Neural progenitor cell (in vitro differentiated cells): ENCODE data around the gene DRAP1. TPM values are rescaled to one million over a fixed set of nuclear protein-coding genes. Genes with fewer than 3 reads are reported as not detected.
A peak's percentile ranks its signal among the peaks of the same experiment; 100 is the strongest.

ENCODE experiments used
- DNase-seq: peaks from one replicate; pipeline ENCODE4 v3.0.0-alpha.2; 2016; ENCODE audit warnings: low spot score
- H2AFZ ChIP-seq: fragments of 200-600 bp; sonication (generic); replicated peaks from 2 replicates; pipeline ENCODE4 v1.6.1; 2016; ENCODE audit warnings: antibody characterized with exemption
- H3F3A ChIP-seq: fragments of 200-600 bp; sonication (generic); 2 replicates; pipeline ENCODE4 v1.6.1; 2016; ENCODE audit warnings: antibody characterized with exemption, low read depth
- H3K27ac ChIP-seq: fragments of 200-600 bp; sonication (generic); 2 replicates; pipeline ENCODE4 v1.5.1; 2016; ENCODE audit warnings: mild to moderate bottlenecking
- H3K27me3 ChIP-seq: fragments of 200-600 bp; sonication (generic); 2 replicates; pipeline ENCODE4 v1.6.1; 2016; ENCODE audit warnings: mild to moderate bottlenecking, moderate library complexity
- H3K36me3 ChIP-seq: fragments of 200-600 bp; sonication (generic); 2 replicates; pipeline ENCODE4 v1.5.1; 2016
- H3K4me1 ChIP-seq: fragments of 200-600 bp; sonication (generic); 2 replicates; pipeline ENCODE4 v1.6.1; 2016; ENCODE audit warnings: mixed run types
- H3K4me2 ChIP-seq: fragments of 200-600 bp; sonication (generic); 2 replicates; pipeline ENCODE4 v1.6.1; 2016
- H3K4me3 ChIP-seq: fragments of 200-600 bp; sonication (generic); 2 replicates; pipeline ENCODE4 v1.5.1; 2016
- H3K79me2 ChIP-seq: fragments of 200-600 bp; sonication (generic); 2 replicates; pipeline ENCODE4 v1.6.1; 2016; ENCODE audit warnings: low read depth
- H3K9ac ChIP-seq: fragments of 200-600 bp; sonication (generic); 2 replicates; pipeline ENCODE4 v1.6.1; 2016
- H3K9me3 ChIP-seq: fragments of 200-600 bp; sonication (generic); 2 replicates; pipeline ENCODE4 v1.5.1; 2016; ENCODE audit warnings: low read depth
- H4K20me1 ChIP-seq: fragments of 200-600 bp; sonication (generic); 2 replicates; pipeline ENCODE4 v1.6.1; 2016; ENCODE audit warnings: low read depth
- H3K27ac Mint-ChIP-seq: 3 replicates; pipeline ENCODE4 v1.8.0; 2021; ENCODE audit warnings: mixed read lengths
- H3K27me3 Mint-ChIP-seq: 2 replicates; pipeline ENCODE4 v1.8.0; 2022; ENCODE audit warnings: low read depth, mild to moderate bottlenecking, inconsistent platforms, moderate library complexity, mixed read lengths; ENCODE audit not compliant: insufficient read depth
- H3K36me3 Mint-ChIP-seq: 3 replicates; pipeline ENCODE4 v1.8.0; 2021; ENCODE audit warnings: mixed read lengths
- H3K4me1 Mint-ChIP-seq: 3 replicates; pipeline ENCODE4 v1.8.0; 2021; ENCODE audit warnings: mixed read lengths
- H3K4me3 Mint-ChIP-seq: 3 replicates; pipeline ENCODE4 v1.8.0; 2021; ENCODE audit warnings: mild to moderate bottlenecking, moderate library complexity, mixed read lengths
- H3K9me3 Mint-ChIP-seq: 3 replicates; pipeline ENCODE4 v1.8.0; 2020; ENCODE audit warnings: mixed read lengths
- EZH2 ChIP-seq: fragments of 200-600 bp; sonication (generic); IDR thresholded peaks from 2 replicates; pipeline ENCODE4 v1.6.1; 2017; ENCODE audit warnings: antibody characterized with exemption, mild to moderate bottlenecking, moderate library complexity
- EZH2phosphoT487 ChIP-seq: fragments of 200-600 bp; sonication (generic); IDR thresholded peaks from 2 replicates; pipeline ENCODE4 v1.6.1; 2017; ENCODE audit warnings: antibody characterized with exemption
- total RNA-seq: library from RNA; depleted of rRNA; stranded (reverse); fragments of >200 nt; gene quantifications from 2 replicates; pipeline ENCODE4 v1.2.3, GENCODE V29; 2015; ENCODE audit warnings: low replicate concordance
- TF ChIP-seq, protein P1 (sequence below): fragments of 200-600 bp; sonication (generic); IDR thresholded peaks from 2 replicates; pipeline ENCODE4 v1.5.1; 2017; ENCODE audit warnings: antibody characterized with exemption, mild to moderate bottlenecking

Gene DRAP1
- total RNA-seq, 1 donor from 2014 or later, result 51.0 TPM

DNA sequence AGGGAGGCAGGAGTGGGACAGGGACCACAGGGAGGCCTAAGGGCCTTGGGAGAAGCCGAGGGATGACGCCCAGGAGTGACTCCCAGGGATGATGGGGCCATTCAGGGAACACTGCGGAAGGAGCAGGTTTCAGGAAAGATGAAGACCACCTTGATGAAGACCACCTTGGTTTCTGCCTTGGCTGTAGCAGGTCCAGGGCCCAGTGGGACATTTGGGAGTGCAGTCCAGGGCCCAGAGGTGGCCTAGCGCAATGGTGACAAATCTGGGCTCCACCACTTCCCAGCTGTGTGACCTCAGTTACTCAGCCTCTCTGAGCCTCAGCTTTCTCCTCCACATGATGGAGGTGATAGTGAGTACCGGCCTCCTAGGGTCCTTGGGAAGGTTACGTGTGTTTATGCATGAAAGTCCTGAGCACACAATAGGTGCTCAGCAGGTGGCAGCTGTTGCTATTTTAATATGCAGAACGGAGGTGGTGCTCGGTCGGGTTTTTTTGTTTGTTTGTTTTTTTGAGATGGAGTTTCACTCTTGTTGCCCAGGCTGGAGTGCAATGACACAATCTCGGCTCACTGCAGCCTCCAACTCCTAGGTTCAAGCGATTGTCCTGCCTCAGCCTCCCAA lies 26.8 kb downstream of the DRAP1 start:
- Histone ChIP-seq H3K27ac (peak overlapping the region; percentile 26), H3K9me3 (no peaks in the 10 kb centered on the region), H3K36me3 (no peaks in the 10 kb centered on the region), H3K4me2 (peak overlapping the region; percentile 74), H3K4me1 (peaks cover 15% of the 10 kb centered on the region), H2AFZ (peak overlapping the region; percentile 53), H3K4me3 (peak overlapping the region; percentile 31), H3K9ac (no peak overlapping the region), H3K79me2 (no peaks in the 10 kb centered on the region), H3F3A (peaks cover 8% of the 10 kb centered on the region), H3K27me3 (no peaks in the 10 kb centered on the region), H4K20me1 (no peaks in the 10 kb centered on the region)
- no peak for DNase-seq
- H3K27ac Mint-ChIP-seq, result peak overlapping the region; percentile 96
- TF ChIP-seq EZH2phosphoT487, result no peak
- TF ChIP-seq, protein P1, sequence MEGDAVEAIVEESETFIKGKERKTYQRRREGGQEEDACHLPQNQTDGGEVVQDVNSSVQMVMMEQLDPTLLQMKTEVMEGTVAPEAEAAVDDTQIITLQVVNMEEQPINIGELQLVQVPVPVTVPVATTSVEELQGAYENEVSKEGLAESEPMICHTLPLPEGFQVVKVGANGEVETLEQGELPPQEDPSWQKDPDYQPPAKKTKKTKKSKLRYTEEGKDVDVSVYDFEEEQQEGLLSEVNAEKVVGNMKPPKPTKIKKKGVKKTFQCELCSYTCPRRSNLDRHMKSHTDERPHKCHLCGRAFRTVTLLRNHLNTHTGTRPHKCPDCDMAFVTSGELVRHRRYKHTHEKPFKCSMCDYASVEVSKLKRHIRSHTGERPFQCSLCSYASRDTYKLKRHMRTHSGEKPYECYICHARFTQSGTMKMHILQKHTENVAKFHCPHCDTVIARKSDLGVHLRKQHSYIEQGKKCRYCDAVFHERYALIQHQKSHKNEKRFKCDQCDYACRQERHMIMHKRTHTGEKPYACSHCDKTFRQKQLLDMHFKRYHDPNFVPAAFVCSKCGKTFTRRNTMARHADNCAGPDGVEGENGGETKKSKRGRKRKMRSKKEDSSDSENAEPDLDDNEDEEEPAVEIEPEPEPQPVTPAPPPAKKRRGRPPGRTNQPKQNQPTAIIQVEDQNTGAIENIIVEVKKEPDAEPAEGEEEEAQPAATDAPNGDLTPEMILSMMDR, result no peak
- TF ChIP-seq EZH2, result no peak
- peaks cover 42% of the 10 kb centered on the region for H3K4me1 Mint-ChIP-seq
- no peaks in the 10 kb centered on the region for H3K36me3 Mint-ChIP-seq
- H3K27me3 Mint-ChIP-seq, result peaks cover 12% of the 10 kb centered on the region
- H3K4me3 Mint-ChIP-seq, result peak overlapping the region; percentile 81
- H3K9me3 Mint-ChIP-seq, result no peaks in the 10 kb centered on the region

DNA sequence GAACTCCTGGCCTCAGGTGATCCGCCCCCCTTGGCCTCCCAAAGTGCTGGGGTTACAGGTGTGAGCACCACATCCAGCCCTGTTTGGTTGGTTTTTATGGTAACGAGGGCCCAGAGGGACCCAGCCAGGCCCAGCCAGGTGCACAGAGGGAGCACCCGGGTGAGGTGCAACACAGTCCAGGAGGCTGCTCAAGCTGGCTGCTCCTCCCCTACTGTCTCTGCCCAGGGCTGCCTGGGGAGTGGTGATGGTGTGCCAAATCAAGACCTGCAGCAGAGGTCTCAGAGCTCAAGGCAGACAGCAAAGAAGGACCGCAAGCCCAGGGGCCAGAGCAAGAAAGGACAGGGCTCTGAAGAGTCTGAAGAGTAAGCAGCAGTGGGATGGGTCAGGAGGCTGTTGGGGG lies 27.4 kb downstream of the DRAP1 start:
- Histone ChIP-seq H3K79me2 (no peaks in the 10 kb centered on the region), H3K9ac (no peak overlapping the region), H3K4me3 (no peak overlapping the region), H3K27ac (no peak overlapping the region), H3F3A (peaks cover 8% of the 10 kb centered on the region), H4K20me1 (no peaks in the 10 kb centered on the region), H3K27me3 (no peaks in the 10 kb centered on the region), H3K36me3 (no peaks in the 10 kb centered on the region), H3K4me1 (peaks cover 15% of the 10 kb centered on the region), H3K4me2 (no peak overlapping the region), H2AFZ (no peak overlapping the region), H3K9me3 (no peaks in the 10 kb centered on the region)
- Mint-ChIP-seq H3K27me3 (peaks cover 8% of the 10 kb centered on the region), H3K27ac (no peak overlapping the region), H3K4me3 (no peak overlapping the region), H3K9me3 (no peaks in the 10 kb centered on the region), H3K36me3 (no peaks in the 10 kb centered on the region), H3K4me1 (peaks cover 39% of the 10 kb centered on the region)
- no peak for DNase-seq
- TF ChIP-seq EZH2 (no peak), EZH2phosphoT487 (no peak)
- TF ChIP-seq, protein P1, result no peak

DNA sequence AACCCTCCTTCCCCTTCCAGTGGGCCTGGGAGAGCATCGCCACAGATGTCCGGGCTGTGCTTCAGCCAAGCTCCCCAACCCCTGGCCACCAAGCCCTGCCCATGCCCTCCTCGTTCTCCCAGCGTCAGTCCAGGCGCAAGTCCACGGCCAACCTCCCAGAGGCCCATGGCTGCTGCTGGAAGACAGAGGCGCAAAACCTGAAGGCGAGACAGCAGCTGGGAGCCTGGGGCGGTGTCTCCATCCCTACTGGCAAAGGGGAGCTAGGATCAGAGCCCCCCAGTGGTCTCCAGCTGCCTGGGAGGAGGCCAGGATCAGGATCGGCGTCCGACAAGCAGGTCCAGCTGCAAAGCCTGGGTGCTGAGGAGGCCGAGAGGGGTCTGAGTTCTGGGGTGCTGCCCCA lies 27.9 kb downstream of the DRAP1 start:
- H3K4me3 Mint-ChIP-seq, result no peak overlapping the region
- peak overlapping the region; percentile 58 for H3K27ac Mint-ChIP-seq
- peaks cover 8% of the 10 kb centered on the region for H3K27me3 Mint-ChIP-seq

More for the DNA sequence above, 27.9 kb downstream of the DRAP1 start:
- Mint-ChIP-seq H3K36me3 (no peaks in the 10 kb centered on the region), H3K4me1 (peaks cover 39% of the 10 kb centered on the region), H3K9me3 (no peaks in the 10 kb centered on the region)
- H3K79me2 ChIP-seq, result no peaks in the 10 kb centered on the region
- H3K4me3 ChIP-seq, result no peak overlapping the region
- H3K36me3 ChIP-seq, result no peaks in the 10 kb centered on the region
- no peak overlapping the region for H3K9ac ChIP-seq
- H3K9me3 ChIP-seq, result no peaks in the 10 kb centered on the region
- H3K27me3 ChIP-seq, result no peaks in the 10 kb centered on the region
- H3K4me1 ChIP-seq, result peaks cover 15% of the 10 kb centered on the region
- no peak overlapping the region for H3K4me2 ChIP-seq
- TF ChIP-seq EZH2 (no peak), EZH2phosphoT487 (no peak)
- TF ChIP-seq, protein P1, result no peak
- H3K27ac ChIP-seq, result no peak overlapping the region
- no peaks in the 10 kb centered on the region for H4K20me1 ChIP-seq
- peaks cover 8% of the 10 kb centered on the region for H3F3A ChIP-seq
- no peak overlapping the region for H2AFZ ChIP-seq
- DNase-seq, result no peak
